Measurements from ENCODE around the gene SOBP.

SOBP gene

GRCh38 chr6:107444277-107444676, 45.6 kb upstream of the SOBP start:
- H3K4me3 ChIP-seq (ENCODE audit: low read depth, low read length): no peak overlapping the region
- no peak for TF ChIP-seq CTCF (conservative IDR thresholded peaks at IDR 0.05; ENCODE audit: low read depth, low read length)
- no peak for DNase-seq (ENCODE audit: low read depth)

DNA sequence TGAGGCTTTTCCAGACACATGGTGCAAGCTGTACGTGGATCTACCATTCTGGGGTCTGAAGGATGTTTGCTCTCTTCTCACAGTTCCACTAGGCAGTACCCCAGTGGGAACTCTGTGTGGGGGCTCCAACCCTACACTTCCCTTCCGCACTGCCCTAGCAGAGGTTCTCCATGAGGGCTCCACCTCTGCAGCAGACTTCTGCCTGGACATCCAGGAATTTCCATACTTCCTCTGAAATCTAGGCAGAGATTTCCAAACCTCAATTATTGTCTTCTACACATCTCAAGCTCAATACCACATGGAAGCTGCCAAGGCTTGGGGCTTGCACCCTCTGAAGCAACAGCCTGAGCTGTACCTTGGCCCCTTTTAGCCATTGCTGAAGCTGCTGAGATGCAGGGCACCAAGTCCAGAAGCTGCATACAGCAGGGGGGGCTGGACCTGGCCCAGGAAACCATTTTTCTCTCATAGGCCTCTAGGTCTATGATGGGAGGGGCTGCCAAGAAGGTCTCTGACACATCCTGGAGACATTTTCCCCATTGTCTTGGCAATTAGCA, 42.2 kb upstream of the SOBP start:
- TF ChIP-seq CTCF (conservative IDR thresholded peaks at IDR 0.05; ENCODE audit: low read depth, low read length): no peak
- H3K4me3 ChIP-seq (ENCODE audit: low read depth, low read length): no peak overlapping the region
- DNase-seq (ENCODE audit: low read depth): no peak

GRCh38 chr6:107448776-107449175, 41.1 kb upstream of the SOBP start:
- TF ChIP-seq CTCF (conservative IDR thresholded peaks at IDR 0.05; ENCODE audit: low read depth, low read length): no peak
- DNase-seq (ENCODE audit: low read depth): no peak
- no peak overlapping the region for H3K4me3 ChIP-seq (ENCODE audit: low read depth, low read length)

GRCh38 chr6:107458672-107459282, 31.1 kb upstream of the SOBP start:
- DNase-seq (ENCODE audit: low read depth): peak; percentile 33
- peak overlapping the region; percentile 76 for H3K4me3 ChIP-seq (ENCODE audit: low read depth, low read length)
- no peak for TF ChIP-seq CTCF (conservative IDR thresholded peaks at IDR 0.05; ENCODE audit: low read depth, low read length)

DNA sequence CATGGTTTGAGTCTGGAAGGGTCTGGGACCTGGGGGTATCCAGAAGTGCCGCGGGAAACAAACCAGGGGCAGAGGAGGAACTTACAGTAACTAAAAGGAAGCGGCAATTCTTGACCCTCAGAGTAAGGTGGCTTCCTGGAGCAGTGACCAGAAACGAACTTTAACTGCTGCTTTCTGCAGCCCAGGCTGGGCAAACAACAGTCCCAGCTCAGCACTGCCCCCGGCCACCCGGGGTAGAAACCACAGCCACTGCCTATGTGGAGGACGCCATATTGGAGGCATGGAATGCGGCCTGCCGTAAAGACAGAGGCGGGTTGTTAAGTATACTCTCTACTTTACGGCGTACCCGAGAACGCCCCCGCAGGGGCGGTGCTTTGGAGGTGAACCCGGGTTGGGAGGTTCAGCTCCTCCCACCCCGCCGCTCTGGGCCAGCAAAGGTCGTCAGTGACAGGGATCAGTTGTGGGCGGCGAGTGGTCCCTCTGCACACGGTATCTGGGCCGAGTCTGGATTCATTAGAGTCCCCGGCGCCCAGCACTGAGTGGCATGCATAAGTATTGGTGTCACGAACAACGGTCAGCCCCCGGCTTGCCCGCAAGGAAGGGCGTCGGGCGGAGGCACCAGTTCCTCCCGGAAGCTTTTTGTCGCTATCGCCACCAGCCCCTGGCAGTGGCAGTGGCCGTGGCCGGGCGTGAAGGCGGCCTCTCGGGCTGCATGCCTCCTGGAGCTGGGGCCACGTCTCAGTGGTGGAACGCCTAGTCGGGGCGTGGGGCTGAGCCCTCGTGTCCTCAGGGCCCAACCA, 30.4 kb upstream of the SOBP start, which contains the start of gene PDSS2:
Gene PDSS2, minus strand, starts transcription at position 282 of the 800 bp plus-strand sequence. Its CDS starts 279 bp downstream, at position 3.
- peak within 1 kb of the TSS; percentile 76 for H3K4me3 ChIP-seq (ENCODE audit: low read depth, low read length)
- DNase-seq (ENCODE audit: low read depth): peak; percentile 96
- peak; percentile 71 for TF ChIP-seq CTCF (conservative IDR thresholded peaks at IDR 0.05; ENCODE audit: low read depth, low read length)

DNA sequence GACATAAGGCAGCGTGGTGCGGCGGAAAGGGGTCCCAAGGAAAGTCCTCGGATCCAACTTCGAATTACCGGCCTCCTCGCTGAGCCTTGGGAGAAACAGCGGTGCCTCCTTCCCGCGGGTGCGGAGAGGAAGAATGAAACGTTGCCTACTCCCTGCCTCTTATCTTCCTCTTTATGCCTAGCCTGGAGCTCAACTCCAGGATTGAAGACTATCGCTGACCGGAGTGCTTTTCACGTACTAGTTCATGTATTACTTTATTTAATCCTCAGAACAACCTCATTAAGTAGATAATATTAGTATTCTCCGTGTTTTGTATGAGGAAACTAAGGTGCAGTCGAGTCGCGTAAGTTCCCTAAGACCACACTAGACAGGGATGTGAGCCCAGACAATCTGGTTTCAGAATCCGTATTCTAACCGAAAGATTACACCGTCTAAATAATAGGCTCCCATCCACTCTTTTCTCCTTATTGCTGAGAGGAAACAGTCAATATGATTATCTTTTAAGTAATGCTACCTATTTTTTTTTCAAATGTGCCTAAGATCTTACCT, 29.8 kb upstream of the SOBP start:
- no peak for TF ChIP-seq CTCF (conservative IDR thresholded peaks at IDR 0.05; ENCODE audit: low read depth, low read length)
- DNase-seq (ENCODE audit: low read depth): no peak
- peak overlapping the region; percentile 76 for H3K4me3 ChIP-seq (ENCODE audit: low read depth, low read length)

All from choroid plexus epithelial cell (primary cell).